K562 (cell line): ENCODE data around the gene INO80E. TPM values are rescaled to one million over a fixed set of nuclear protein-coding genes. Genes with fewer than 3 reads are reported as not detected.

Experiments
- BCOR ChIP-seq: fragments of 450-650 bp; IDR thresholded peaks from 2 replicates; pipeline ENCODE4 v1.6.1; 2016
- BMI1 ChIP-seq: fragments of 150-350 bp; IDR thresholded peaks from 2 replicates; pipeline ENCODE4 v1.6.1; 2014; ENCODE audit warnings: low read length
- CBFA2T3 ChIP-seq: fragments of 450-650 bp; IDR thresholded peaks from 2 replicates; pipeline ENCODE4 v1.6.1; 2017
- CGGBP1 ChIP-seq: fragments of 250-450 bp; sonication (Bioruptor Pico); IDR thresholded peaks from 2 replicates; pipeline ENCODE4 v1.9.0; 2021; ENCODE audit warnings: mild to moderate bottlenecking
- CHD4 ChIP-seq: fragments of 200-600 bp; sonication (generic); IDR thresholded peaks from 3 replicates; pipeline ENCODE4 v1.6.1; 2012; ENCODE audit warnings: low read depth, mild to moderate bottlenecking, mixed read lengths, low read length, inconsistent platforms; ENCODE audit not compliant: insufficient read depth, insufficient replicate concordance, poor library complexity, severe bottlenecking
- DMBX1 ChIP-seq: fragments of 250-450 bp; sonication (Bioruptor Pico); IDR thresholded peaks from 2 replicates; pipeline ENCODE4 v1.8.0; 2022; ENCODE audit warnings: inconsistent platforms, mild to moderate bottlenecking, moderate library complexity, borderline replicate concordance
- E4F1 ChIP-seq: fragments of 250-450 bp; sonication (Bioruptor Pico); IDR thresholded peaks from 2 replicates; pipeline ENCODE4 v1.5.0; 2021; ENCODE audit warnings: mild to moderate bottlenecking, borderline replicate concordance
- ELF2 ChIP-seq: fragments of 250-450 bp; sonication (Bioruptor Pico); IDR thresholded peaks from 2 replicates; pipeline ENCODE4 v1.5.0; 2021; ENCODE audit warnings: mild to moderate bottlenecking
- GABPA ChIP-seq: fragments of 200-800 bp; sonication (Bioruptor generic); conservative IDR thresholded peaks from 2 replicates; pipeline ENCODE4 v1.6.1; 2016; ENCODE audit warnings: low read depth, missing genetic modification characterization, missing compliant biosample characterization
- GATAD2A ChIP-seq: fragments of 450-650 bp; IDR thresholded peaks from 2 replicates; pipeline ENCODE4 v1.6.1; 2017
- JUNB ChIP-seq: fragments of 450-650 bp; formaldehyde crosslinking; conservative IDR thresholded peaks from 2 replicates; pipeline ENCODE4 v1.4.0; 2020; ENCODE audit warnings: mild to moderate bottlenecking
- MIER1 ChIP-seq: fragments of 450-650 bp; IDR thresholded peaks from 2 replicates; pipeline ENCODE4 v1.6.1; 2016; ENCODE audit warnings: antibody characterized with exemption, mild to moderate bottlenecking, low read depth
- MTA3 ChIP-seq: fragments of 450-650 bp; formaldehyde crosslinking; IDR thresholded peaks from 2 replicates; pipeline ENCODE4 v1.6.1; 2017; ENCODE audit warnings: mild to moderate bottlenecking, borderline replicate concordance
- MXI1 ChIP-seq: IDR thresholded peaks from 2 replicates; pipeline ENCODE4 v1.6.1; 2011; ENCODE audit warnings: low read depth, mild to moderate bottlenecking, improper control_type of control experiment, low read length
- PML ChIP-seq: IDR thresholded peaks from 2 replicates; pipeline ENCODE4 v1.6.1; 2012; ENCODE audit warnings: low read length, inconsistent platforms
- ZNF140 ChIP-seq: fragments of 250-450 bp; sonication (Bioruptor Pico); IDR thresholded peaks from 2 replicates; pipeline ENCODE4 v1.8.0; 2021; ENCODE audit warnings: moderate library complexity, mild to moderate bottlenecking, inconsistent platforms
- ZNF431 ChIP-seq: sonication (generic); formaldehyde crosslinking; IDR thresholded peaks from 2 replicates; pipeline ENCODE4 v1.8.0; 2022; ENCODE audit warnings: mild to moderate bottlenecking, missing genetic modification reagents
- ZNF644 ChIP-seq: fragments of 200-800 bp; sonication (Bioruptor generic); IDR thresholded peaks from 2 replicates; pipeline ENCODE4 v1.6.1; 2016; ENCODE audit warnings: low read depth, missing genetic modification characterization, missing compliant biosample characterization
- ZNF695 ChIP-seq: fragments of 450-650 bp; formaldehyde crosslinking; IDR thresholded peaks from 2 replicates; pipeline ENCODE4 v1.4.0; 2020; ENCODE audit warnings: mild to moderate bottlenecking, moderate library complexity
- polyA plus RNA-seq, 8 experiments: library from polyadenylated mRNA; depleted of rRNA in 4 of 8; stranded (reverse) in 5 of 8; unstranded in 3 of 8; fragments of >200 nt; fragmentation: Nextera tagmentation in 2 of 8; fragmentation: Illumina TruSeq in 1 of 8; extraction: Ambion mirVana in 2 of 8; extraction: Trizol in 1 of 8; gene quantifications; 2 replicates each; pipeline versions ENCODE4 v1.2.1 to v1.2.3, GENCODE V29; 2011 to 2014; ENCODE audit warnings: inconsistent platforms in 1 of 8, missing spikeins in 1 of 8
- total RNA-seq, 7 experiments: library from RNA; depleted of rRNA in 6 of 7; stranded (reverse); fragments of >200 nt in 6 of 7; fragmentation: Illumina TruSeq in 2 of 7; extraction: Trizol in 2 of 7; gene quantifications; 2 replicates each; pipeline versions ENCODE4 v1.2.1 to v1.2.3, GENCODE V29; 2011 to 2021; ENCODE audit warnings: low replicate concordance in 1 of 7
- TF ChIP-seq, protein P1 (sequence below), 2 experiments: fragments of 450-650 bp in 1 of 2; IDR thresholded peaks; 2 replicates each; pipeline ENCODE4 v1.6.1; 2011 to 2017; ENCODE audit warnings: low read depth in 2 of 2, antibody characterized with exemption in 1 of 2, borderline replicate concordance in 1 of 2, low read length in 1 of 2, mild to moderate bottlenecking in 1 of 2, mixed read lengths in 1 of 2; ENCODE audit not compliant: control insufficient read depth in 1 of 2
- TF ChIP-seq, protein P2 (sequence below): fragments of 450-650 bp; IDR thresholded peaks from one replicate; pipeline ENCODE4 v1.6.1; 2018; ENCODE audit warnings: mild to moderate bottlenecking, moderate library complexity; ENCODE audit not compliant: partially characterized antibody

The INO80E gene
- total and polyA plus RNA-seq, 9 of the 15 experiments (the other 6 are each of a cell fraction or from before 2014, with no cell fraction given), result 0.31 to 102 (median 49.3) TPM

DNA sequence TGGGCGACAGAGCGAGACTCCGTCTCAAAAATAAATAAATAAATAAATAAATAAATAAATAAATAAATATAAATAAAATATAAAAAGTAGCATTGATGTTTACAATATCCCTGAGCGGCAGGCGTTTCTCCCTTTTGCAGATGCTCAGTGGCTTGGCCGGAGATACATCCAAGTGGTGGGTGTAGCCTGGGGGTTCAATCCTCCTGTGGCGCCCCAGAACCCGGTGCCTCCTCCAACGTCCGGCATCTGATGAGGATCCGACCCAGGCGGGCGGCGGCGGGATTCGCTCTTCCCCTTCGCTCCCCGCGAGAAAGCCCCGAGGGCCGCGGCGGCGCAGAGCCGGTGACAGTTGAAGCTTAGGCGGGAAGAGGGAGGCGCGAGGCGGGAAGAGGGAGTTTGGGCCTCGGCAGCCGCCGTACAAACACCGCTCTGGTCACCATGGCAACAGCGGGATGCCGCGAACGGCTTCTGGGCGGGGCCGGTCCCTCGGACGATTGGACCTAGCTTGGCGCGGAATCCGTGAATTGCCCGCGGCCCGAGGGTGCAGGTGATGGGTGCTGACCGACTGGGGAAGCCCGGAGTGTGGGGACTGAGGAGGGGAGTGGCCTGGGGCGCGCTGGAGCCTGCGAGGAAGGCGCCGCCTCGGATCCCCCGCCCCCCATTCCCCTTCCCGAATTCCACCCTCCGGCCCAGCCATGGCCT is 56.8 kb downstream of the INO80E start (continued):
- TF ChIP-seq E4F1 (no peak), ZNF431 (CRISPR knock-in tag) (no peak), ZNF695 (CRISPR knock-in tag) (no peak), MTA3 (peak; percentile 100), ELF2 (CRISPR knock-in tag) (no peak), DMBX1 (CRISPR knock-in tag) (no peak), ZNF644 (tag) (no peak), MXI1 (peak; percentile 77; the same call in 1 of the 2 replicates), BCOR (no peak; the same call in 1 of the 2 replicates), MIER1 (no peak; the same call in 1 of the 2 replicates), ZNF140 (CRISPR knock-in tag) (no peak), GATAD2A (no peak), CHD4 (no peak), PML (no peak), CBFA2T3 (no peak), GABPA (tag) (no peak), BMI1 (peak; percentile 92), JUNB (CRISPR knock-in tag) (no peak), CGGBP1 (CRISPR knock-in tag) (peak; percentile 21; the same call in 1 of the 2 replicates)
- TF ChIP-seq, protein P1, sequence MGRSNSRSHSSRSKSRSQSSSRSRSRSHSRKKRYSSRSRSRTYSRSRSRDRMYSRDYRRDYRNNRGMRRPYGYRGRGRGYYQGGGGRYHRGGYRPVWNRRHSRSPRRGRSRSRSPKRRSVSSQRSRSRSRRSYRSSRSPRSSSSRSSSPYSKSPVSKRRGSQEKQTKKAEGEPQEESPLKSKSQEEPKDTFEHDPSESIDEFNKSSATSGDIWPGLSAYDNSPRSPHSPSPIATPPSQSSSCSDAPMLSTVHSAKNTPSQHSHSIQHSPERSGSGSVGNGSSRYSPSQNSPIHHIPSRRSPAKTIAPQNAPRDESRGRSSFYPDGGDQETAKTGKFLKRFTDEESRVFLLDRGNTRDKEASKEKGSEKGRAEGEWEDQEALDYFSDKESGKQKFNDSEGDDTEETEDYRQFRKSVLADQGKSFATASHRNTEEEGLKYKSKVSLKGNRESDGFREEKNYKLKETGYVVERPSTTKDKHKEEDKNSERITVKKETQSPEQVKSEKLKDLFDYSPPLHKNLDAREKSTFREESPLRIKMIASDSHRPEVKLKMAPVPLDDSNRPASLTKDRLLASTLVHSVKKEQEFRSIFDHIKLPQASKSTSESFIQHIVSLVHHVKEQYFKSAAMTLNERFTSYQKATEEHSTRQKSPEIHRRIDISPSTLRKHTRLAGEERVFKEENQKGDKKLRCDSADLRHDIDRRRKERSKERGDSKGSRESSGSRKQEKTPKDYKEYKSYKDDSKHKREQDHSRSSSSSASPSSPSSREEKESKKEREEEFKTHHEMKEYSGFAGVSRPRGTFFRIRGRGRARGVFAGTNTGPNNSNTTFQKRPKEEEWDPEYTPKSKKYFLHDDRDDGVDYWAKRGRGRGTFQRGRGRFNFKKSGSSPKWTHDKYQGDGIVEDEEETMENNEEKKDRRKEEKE (IDR thresholded peaks at IDR 0.05; ENCODE audit: borderline replicate concordance in 1 of 2, control insufficient read depth in 1 of 2, low read depth in 2 of 2, low read length in 1 of 2), result no peak
- TF ChIP-seq, protein P2, sequence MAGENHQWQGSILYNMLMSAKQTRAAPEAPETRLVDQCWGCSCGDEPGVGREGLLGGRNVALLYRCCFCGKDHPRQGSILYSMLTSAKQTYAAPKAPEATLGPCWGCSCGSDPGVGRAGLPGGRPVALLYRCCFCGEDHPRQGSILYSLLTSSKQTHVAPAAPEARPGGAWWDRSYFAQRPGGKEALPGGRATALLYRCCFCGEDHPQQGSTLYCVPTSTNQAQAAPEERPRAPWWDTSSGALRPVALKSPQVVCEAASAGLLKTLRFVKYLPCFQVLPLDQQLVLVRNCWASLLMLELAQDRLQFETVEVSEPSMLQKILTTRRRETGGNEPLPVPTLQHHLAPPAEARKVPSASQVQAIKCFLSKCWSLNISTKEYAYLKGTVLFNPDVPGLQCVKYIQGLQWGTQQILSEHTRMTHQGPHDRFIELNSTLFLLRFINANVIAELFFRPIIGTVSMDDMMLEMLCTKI, result no peak
